ENCODE results near the gene DEXI. TPM values are rescaled to one million over a fixed set of nuclear protein-coding genes. Genes with fewer than 3 reads are reported as not detected.

The DEXI gene
- total and polyA plus RNA-seq, 12 donors = 52.6 to 303 (median 97.1) TPM

- WGBS, 4 donors = 68 to 91% (median 84%) methylated on average over 7 of the region's 7 CpGs
- H3K27me3 ChIP-seq = no peaks in the 10 kb centered on the region
- peak in 2 of 7 donors; percentile 44 to 51 for DNase-seq
Measured at GRCh38 chr16:10883004-10883403, 59.3 kb downstream of the DEXI start.

GRCh38 chr16:10881479-10882030, 60.7 kb downstream of the DEXI start:
- intact Hi-C loops (cut with DNase I) = no loop called here
- 64 to 82% (median 67%) methylated on average over 7 of the region's 7 CpGs for WGBS, 4 donors
- Histone ChIP-seq H3K9me3 (replicated peaks in 1 of 3) (no peaks in the 10 kb centered on the region), H3K27ac (no peak overlapping the region), H3K4me3 (no peak overlapping the region), H3K27me3 (no peaks in the 10 kb centered on the region), H3K36me3 (replicated peaks in 1 of 2) (no peaks in the 10 kb centered on the region), H3K4me1 (replicated peaks in 1 of 2) (peaks cover 7 to 8% of the 10 kb centered on the region in 2 donors)
- no peak for TF ChIP-seq POLR2A (IDR thresholded peaks at IDR 0.05)
- no peak for TF ChIP-seq CTCF (IDR thresholded peaks at IDR 0.05)
- no peak for DNase-seq

More at GRCh38 chr16:10883004-10883403, 59.3 kb downstream of the DEXI start:
- TF ChIP-seq POLR2A (IDR thresholded peaks at IDR 0.05) (no peak), CTCF (IDR thresholded peaks at IDR 0.05) (no peak)
- Histone ChIP-seq H3K36me3 (replicated peaks in 1 of 2) (no peaks in the 10 kb centered on the region), H3K4me1 (replicated peaks in 1 of 2) (peaks cover 7 to 8% of the 10 kb centered on the region in 2 donors), H3K9me3 (replicated peaks in 1 of 3) (no peaks in the 10 kb centered on the region), H3K4me3 (no peak overlapping the region), H3K27ac (no peak overlapping the region)
- intact Hi-C loops (cut with DNase I) = no loop called here

GRCh38 chr16:10880594-10881452, 61.4 kb downstream of the DEXI start:
- DNase-seq = no peak
- peak overlapping the region in 2 of 5 donors; percentile 12 to 38 for H3K27ac ChIP-seq
- peaks cover 7 to 8% of the 10 kb centered on the region in 2 donors for H3K4me1 ChIP-seq (replicated peaks in 1 of 2)
- TF ChIP-seq POLR2A (IDR thresholded peaks at IDR 0.05) = no peak
- TF ChIP-seq CTCF (IDR thresholded peaks at IDR 0.05) = no peak
- H3K27me3 ChIP-seq = no peaks in the 10 kb centered on the region
- H3K9me3 ChIP-seq (replicated peaks in 1 of 3) = no peaks in the 10 kb centered on the region
- intact Hi-C loops (cut with DNase I) = no loop called here
- no peak overlapping the region for H3K4me3 ChIP-seq
- H3K36me3 ChIP-seq (replicated peaks in 1 of 2) = no peaks in the 10 kb centered on the region
- 73 to 81% (median 77%) methylated on average over 10 of the region's 10 CpGs for WGBS, 4 donors

- Histone ChIP-seq H3K27ac (peak overlapping the region in 2 of 5 donors; percentile 58 to 63), H3K4me1 (replicated peaks in 1 of 2) (peaks cover 7 to 8% of the 10 kb centered on the region in 2 donors), H3K4me3 (peak overlapping the region in 1 of 4 donors; percentile 74), H3K9me3 (replicated peaks in 1 of 3) (no peaks in the 10 kb centered on the region), H3K27me3 (no peaks in the 10 kb centered on the region), H3K36me3 (replicated peaks in 1 of 2) (no peaks in the 10 kb centered on the region)
- WGBS, 4 donors = 47 to 52% (median 49%) methylated on average over 19 to 21 of the region's 21 CpGs
- intact Hi-C loops (cut with DNase I) = no loop called here
- DNase-seq = no peak
- TF ChIP-seq POLR2A (IDR thresholded peaks at IDR 0.05) (no peak), CTCF (IDR thresholded peaks at IDR 0.05) (no peak)
Measured at GRCh38 chr16:10879681-10880589, 62.3 kb downstream of the DEXI start.

Measured in adrenal gland (tissue), 12 donors.